Measurements from ENCODE around the gene CTCFL. TPM values are rescaled to one million over a fixed set of nuclear protein-coding genes. Genes with fewer than 3 reads are reported as not detected.

The CTCFL gene
- total RNA-seq, 1 experiment from 2014 or later = not detected

Other genes with a start within 250 kb of the CTCFL start
- gene SPO11, start 195.3 kb downstream of the CTCFL start, total RNA-seq (2014; rRNA removed) = not detected in 2 replicates
- gene RAE1, start 173.9 kb downstream of the CTCFL start, total RNA-seq (2014; rRNA removed) = 39.1 and 41.2 TPM in 2 replicates
- gene RBM38, start 133.7 kb downstream of the CTCFL start, total RNA-seq (2014; rRNA removed) = 7.4 and 8.6 TPM in 2 replicates
- not detected in 2 replicates for gene PCK1, start 36.0 kb upstream of the CTCFL start, total RNA-seq (2014; rRNA removed)
- not detected in 2 replicates for gene ZBP1, start 95.3 kb upstream of the CTCFL start, total RNA-seq (2014; rRNA removed)
- 2.4 and 2.8 TPM in 2 replicates for gene PMEPA1, start 184.9 kb upstream of the CTCFL start, total RNA-seq (2014; rRNA removed)